HG03575 (cell line): ENCODE data around the gene CASP5.
"Not testable (repeated sequence)": the region's sequence is repeated elsewhere in the genome, so short reads cannot be mapped to it uniquely, and the experiment has no call there.

Experiments
- ATAC-seq: cut with Tn5 transposase; IDR thresholded peaks from one replicate; pipeline ENCODE4 v1.9.1; 2021; ENCODE audit not compliant: unreplicated experiment, insufficient number of reproducible peaks, low FRiP score; ENCODE audit errors: extremely low read depth

The CASP5 gene

DNA sequence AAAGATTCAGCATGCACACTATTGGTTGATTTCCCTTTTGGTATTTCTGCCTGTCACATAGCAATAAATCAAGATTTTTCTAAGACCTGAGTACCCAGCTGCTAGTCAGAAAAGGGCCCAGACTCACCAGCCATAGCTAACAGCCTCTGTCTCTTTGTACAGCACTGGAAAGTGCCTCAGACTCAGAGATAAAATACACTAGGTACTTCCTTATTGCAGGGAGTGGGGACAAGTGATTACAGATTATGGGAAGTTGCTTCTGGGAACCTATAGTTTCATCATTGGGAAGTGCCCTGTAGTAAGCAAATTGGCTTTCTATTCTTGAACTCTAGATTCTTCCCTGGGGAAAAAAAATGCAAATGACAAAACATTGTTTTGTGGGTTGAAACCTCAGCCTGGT is at the start of gene CASP5:
CASP5 (minus strand) TSS at position 166 of the 400 bp plus-strand sequence; CDS start at position 134, 32 bp downstream.
- ATAC-seq = no peak

DNA sequence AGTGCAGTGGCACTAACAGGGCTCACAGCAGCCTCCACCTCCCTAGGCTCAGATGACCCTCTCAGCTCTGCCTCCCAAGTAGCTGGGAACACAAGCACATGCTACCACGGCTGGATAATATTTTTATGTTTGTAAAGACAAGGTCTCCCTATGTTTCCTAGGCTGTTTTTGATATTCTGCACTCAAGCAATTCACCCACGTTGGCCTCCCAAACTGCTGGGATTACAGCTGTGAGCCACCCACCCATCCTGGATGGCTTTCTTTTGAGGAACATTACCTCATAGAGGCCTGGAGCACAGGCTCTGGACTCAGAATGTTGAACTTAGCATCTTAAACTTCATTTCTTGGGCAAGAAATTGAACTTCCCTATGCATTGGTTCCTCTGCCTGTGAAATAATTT is 49.1 kb upstream of the CASP5 start:
- ATAC-seq = not testable (repeated sequence)

GRCh38 chr11:105071089-105071732 is 48.2 kb upstream of the CASP5 start:
- no peak for ATAC-seq

DNA sequence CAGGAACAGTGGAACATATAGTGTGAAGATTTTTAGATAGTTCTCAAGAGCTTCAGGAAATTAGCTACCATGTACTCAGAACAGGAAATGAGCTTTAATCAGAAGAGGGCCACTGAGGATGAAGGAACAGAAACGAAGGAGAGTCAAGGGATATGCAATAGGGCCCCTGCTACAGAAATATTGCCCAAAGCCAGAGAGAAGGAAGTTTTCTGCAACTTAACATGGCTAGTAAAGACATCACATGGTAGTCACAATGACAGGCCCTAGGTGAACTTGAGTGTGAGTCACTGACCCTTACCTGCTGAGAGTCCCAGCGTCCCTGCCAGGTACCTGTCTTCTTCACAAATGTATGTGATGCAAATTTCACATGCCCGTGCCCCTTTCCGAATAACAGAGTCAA is 47.3 kb upstream of the CASP5 start:
- ATAC-seq = no peak

GRCh38 chr11:105069749-105070148 is 46.8 kb upstream of the CASP5 start:
- not testable (repeated sequence) for ATAC-seq

DNA sequence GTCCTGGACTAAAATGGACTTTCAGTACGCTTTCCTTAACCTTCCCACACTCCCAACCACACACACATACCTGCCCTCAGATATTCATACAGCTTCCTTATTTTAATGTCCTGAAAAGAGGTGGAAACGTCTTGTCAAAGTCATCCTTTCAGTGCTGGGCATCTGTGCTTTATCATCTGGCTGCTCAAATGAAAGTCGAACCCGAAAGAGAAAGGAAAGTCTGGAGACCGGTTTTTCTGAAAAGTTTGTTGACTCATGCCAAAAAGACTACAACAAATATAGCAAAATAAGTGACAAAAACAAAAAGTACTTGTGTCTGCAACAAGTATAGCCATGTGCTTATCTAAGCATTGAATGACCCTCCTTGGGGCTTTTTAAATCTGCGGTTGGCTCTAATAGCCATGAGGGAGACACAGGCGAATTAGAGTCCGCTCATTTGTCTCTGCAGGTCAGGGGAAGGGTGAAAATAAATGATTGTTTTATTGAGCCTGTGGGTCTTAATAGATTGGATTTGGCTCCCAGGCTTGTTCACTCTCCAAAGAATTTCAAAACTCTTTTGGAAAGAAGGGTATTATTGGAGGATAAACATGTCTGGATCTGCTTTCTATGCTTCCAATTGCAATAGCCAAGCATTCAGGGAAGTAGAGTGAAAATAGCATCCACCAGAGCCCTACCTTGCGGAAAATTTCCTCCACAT is 40.4 kb upstream of the CASP5 start:
- ATAC-seq = not testable (repeated sequence)

DNA sequence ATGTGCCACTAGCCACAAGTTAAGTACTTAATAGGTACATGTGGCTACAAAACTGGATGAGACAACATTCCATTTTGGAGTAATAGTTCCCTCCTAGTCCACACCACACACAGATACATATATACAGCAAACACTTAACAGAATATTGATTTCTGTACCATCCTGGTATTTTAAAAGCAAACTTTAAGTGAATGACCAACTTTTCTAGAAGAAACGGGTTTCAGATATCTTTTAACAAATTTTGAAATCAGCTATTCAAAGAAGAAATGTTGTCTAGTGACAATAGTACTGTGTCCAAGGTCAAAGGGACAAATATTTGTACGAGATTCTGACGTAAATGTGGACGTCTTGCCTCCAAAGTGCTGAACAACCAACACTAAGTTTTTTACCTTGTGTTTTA is 34.5 kb upstream of the CASP5 start:
- ATAC-seq = no peak

DNA sequence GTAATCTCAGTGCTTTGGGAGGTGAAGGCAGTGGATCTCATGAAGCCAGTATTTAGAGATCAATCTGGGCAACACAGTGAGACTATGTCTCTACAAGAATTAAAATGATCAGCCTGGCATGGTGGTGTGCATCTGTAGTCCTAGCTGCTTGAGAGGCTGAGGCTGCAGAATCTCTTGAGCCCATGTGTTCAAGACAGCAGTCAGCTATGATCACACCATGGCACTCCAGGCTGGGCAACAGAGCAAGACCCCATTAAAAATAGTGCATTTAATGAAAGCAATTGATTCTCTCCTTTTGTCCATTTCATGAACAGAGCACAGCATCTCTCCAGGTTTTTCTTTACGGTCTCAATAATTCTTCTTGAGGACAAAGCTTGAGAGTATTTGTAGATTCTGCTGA is 33.5 kb upstream of the CASP5 start:
- no peak for ATAC-seq

- no peak for ATAC-seq
Measured at GRCh38 chr11:105054723-105055493, 31.9 kb upstream of the CASP5 start.

DNA sequence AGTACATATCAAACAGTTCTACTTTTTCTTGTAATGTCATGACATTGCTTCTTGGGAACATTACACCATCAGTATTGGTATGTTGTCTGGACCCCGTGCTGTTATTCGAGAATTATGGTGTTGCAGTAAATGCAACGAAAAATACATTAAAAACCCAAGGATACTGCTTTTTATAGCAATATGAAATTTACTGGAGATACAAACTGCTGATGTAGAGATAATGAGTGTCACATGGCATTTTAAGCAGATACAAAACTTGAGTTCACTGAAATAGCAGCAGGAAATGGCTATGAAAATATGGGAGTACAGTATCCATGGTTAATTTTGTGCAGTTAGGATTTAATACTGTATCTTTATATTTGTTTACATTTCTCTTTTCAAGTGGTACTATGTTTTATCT is 29.5 kb upstream of the CASP5 start:
- no peak for ATAC-seq

- ATAC-seq = no peak
Measured at GRCh38 chr11:105051559-105051958, 28.6 kb upstream of the CASP5 start.

GRCh38 chr11:105049481-105049880 is 26.5 kb upstream of the CASP5 start:
- no peak for ATAC-seq

DNA sequence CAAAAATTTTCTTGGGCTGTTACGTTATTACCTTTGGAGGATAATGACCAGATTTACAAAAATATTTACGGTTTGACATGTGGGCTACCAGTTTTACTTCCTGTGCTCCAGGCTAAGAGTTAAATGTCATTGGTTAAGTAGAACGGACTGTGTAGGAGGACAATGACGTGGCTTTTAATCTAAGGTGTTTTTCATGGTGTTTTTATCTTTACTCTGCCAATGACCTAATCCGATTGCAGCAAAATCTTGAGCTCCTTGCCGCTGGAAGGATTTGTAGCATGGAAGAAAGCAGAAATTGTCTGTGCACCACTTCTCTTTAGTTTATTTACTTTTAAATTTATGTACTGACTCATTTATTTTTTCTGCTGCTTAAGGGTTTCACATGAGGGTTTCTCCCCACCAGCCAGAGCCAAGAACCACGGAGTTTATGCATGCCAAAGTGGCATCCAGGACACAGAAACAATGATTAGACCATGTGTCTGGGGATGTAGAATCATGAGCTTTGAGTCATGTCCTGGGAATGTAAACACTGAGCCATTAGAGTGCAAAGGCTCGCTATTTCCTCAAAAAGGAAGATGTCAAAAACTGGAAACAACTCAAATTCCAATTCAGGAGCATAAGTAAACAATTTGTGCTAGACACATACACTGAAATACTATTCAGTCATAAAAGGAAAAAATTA is 24.1 kb upstream of the CASP5 start:
- no peak for ATAC-seq

DNA sequence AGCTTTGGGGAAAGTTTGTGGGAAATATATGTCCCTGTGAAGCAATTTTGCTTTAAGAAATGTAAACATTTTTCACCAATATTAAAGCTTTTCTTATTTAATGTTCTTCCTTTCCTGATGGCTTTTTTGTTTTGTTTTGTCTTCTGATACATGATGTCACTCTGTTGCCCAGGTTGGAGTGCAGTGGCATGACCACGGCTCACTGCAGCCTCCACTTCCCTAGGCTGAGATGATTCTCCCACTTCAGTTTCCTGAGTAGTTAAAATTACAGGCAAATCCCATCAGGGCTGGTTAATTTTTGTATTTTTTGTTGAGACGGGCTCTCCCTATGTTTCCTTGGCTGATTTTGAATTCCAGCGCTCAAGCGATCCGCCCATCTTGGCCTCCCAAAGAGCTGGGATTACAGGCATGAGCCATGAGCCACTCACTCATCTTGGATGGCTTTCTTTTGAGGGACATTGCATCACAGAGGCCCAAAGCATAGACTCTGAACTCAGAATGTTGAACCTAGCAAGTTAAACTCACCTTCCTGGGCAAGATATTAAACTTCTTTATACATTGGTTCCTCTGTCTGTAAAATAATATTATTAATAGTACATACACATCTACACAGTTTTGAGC is 22.8 kb upstream of the CASP5 start:
- no peak for ATAC-seq

DNA sequence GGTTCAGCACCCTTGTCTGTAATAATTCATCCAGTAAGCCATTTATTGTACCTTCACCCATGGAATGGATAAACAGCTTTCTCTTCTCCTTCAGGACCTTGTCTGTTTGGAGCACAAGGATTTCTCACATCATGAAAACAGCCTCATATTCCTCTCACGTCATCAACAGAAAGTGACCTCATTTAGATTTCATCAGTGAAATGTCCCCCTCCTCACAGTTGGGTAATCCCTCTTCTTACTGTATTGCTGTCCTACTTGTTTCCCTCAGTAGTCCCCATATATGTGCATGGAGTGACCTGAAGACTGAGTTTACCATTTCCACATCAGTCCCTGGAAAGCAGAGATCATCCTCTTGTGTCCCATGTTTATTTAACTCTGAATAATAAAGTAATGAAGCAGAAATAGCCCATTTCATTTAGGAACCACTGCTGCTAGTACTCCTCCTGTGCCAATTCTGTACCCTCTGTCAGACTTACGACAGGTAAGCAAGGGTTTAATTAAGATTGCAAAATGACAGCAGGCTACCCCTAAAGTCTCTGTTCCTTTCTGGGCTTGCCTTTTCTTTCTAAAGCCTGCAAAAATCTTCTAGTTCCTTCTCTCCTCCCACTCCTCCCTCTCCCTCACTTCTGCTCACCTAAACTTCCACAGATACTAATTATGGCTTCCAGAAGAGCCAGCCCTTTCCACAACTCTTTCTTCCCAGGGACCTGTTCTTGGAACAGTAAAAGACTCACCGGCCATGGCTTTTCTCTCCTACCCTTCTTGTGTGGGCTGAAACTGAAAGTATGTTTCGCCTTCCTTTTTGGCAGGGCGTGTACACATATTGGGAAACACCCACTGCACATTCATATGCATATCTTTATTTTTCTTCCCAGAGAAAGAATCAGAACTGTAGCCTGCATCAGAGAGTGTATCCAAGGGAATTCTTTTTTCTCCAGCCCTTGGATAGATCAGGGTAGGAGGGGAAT is 21.9 kb upstream of the CASP5 start, which contains the start of gene CARD16:
CARD16 (minus strand) TSS at position 779 of the 968 bp plus-strand sequence; CDS start at position 741, 38 bp downstream.
- ATAC-seq = peak; percentile 98

- no peak for ATAC-seq
Measured at GRCh38 chr11:105042178-105042577, 19.2 kb upstream of the CASP5 start.

- ATAC-seq = no peak
Measured at GRCh38 chr11:105040703-105041102, 17.7 kb upstream of the CASP5 start.
